HUDEP-2 (cell line): ENCODE measurements around the gene OR5AS1.
"Not testable (repeated sequence)": the region's sequence is repeated elsewhere in the genome, so short reads cannot be mapped to it uniquely, and the experiment has no call there.

Experiments
- DNase-seq, 76 experiments: peaks; one replicate each; lab custom pipeline; 2025; ENCODE audit not compliant: unreplicated experiment in 76 of 76; lab: John Stamatoyannopoulos, UW

Gene OR5AS1

GRCh38 chr11:56027354-56027753 lies at the start of gene OR5AS1:
OR5AS1 (plus strand) TSS chr11:56027654; CDS start chr11:56030419, 2,765 bp downstream.
- DNase-seq, result no peak

GRCh38 chr11:55994525-55994924 lies 32.9 kb upstream of the OR5AS1 start, which contains the start of gene OR5F1:
OR5F1 (minus strand) TSS chr11:55994625; CDS start chr11:55994625, 0 bp downstream.
- no peak for DNase-seq

- DNase-seq, result no peak
These were observed 16.7 kb upstream of the OR5AS1 start for GRCh38 chr11:56010716-56011115.

GRCh38 chr11:56013805-56014204 lies 13.6 kb upstream of the OR5AS1 start:
- no peak for DNase-seq

GRCh38 chr11:56045538-56045937 lies 18.1 kb downstream of the OR5AS1 start:
- DNase-seq, result no peak

GRCh38 chr11:56048480-56048879 lies 21.0 kb downstream of the OR5AS1 start:
- no peak for DNase-seq

- DNase-seq, result no peak
These were observed 22.0 kb downstream of the OR5AS1 start for GRCh38 chr11:56049487-56049886.

GRCh38 chr11:56056366-56056765 lies 28.9 kb downstream of the OR5AS1 start:
- DNase-seq, result not testable (repeated sequence)

GRCh38 chr11:56057661-56058237 lies 30.3 kb downstream of the OR5AS1 start:
- not testable (repeated sequence) for DNase-seq

- DNase-seq, result not testable (repeated sequence)
These were observed 30.9 kb downstream of the OR5AS1 start for GRCh38 chr11:56058260-56058780.

GRCh38 chr11:56066980-56067379 lies 39.5 kb downstream of the OR5AS1 start:
- no peak for DNase-seq
